Naive B cell (primary cell): Measurements from ENCODE around the gene QDPR. TPM values are rescaled to one million over a fixed set of nuclear protein-coding genes. Genes with fewer than 3 reads are reported as not detected.
A peak's percentile ranks its signal among the peaks of the same experiment; 100 is the strongest.
"Not testable (repeated sequence)": the region's sequence is repeated elsewhere in the genome, so short reads cannot be mapped to it uniquely, and the experiment has no call there.

Experiments used
- ATAC-seq, 2 donors: fragments of 150-1000 bp; cut with Tn5 transposase; 2 replicates each; pipeline ENCODE4 v1.10.0; 2021; ENCODE audit warnings: low read depth in 2 of 2, mild to moderate bottlenecking in 2 of 2, moderate library complexity in 2 of 2
- DNase-seq: peaks from one replicate; pipeline ENCODE4 v3.0.0; 2022
- H3K27ac Mint-ChIP-seq, 6 donors: one replicate each; pipeline ENCODE4 v1.8.0; 2020 to 2022; ENCODE audit warnings: mild to moderate bottlenecking in 6 of 6, mixed read lengths in 6 of 6, moderate library complexity in 5 of 6, inconsistent platforms in 2 of 6
- H3K27me3 Mint-ChIP-seq, 3 donors: one replicate each; pipeline ENCODE4 v1.8.0; 2021 to 2022; ENCODE audit warnings: mixed read lengths in 3 of 3, mild to moderate bottlenecking in 1 of 3
- H3K36me3 Mint-ChIP-seq, 2 donors: one replicate each; pipeline ENCODE4 v1.8.0; 2020 to 2022; ENCODE audit warnings: mixed read lengths in 2 of 2, inconsistent platforms in 1 of 2, mild to moderate bottlenecking in 1 of 2
- H3K4me1 Mint-ChIP-seq, 3 donors: one replicate each; pipeline ENCODE4 v1.8.0; 2020 to 2022; ENCODE audit warnings: mixed read lengths in 3 of 3, inconsistent platforms in 1 of 3, mild to moderate bottlenecking in 1 of 3, moderate library complexity in 1 of 3
- H3K4me3 Mint-ChIP-seq, 8 donors: one replicate each; pipeline ENCODE4 v1.8.0; 2020 to 2022; ENCODE audit warnings: mild to moderate bottlenecking in 8 of 8, mixed read lengths in 8 of 8, moderate library complexity in 8 of 8, inconsistent platforms in 2 of 8
- H3K9me3 Mint-ChIP-seq, 7 donors: one replicate each; pipeline ENCODE4 v1.8.0; 2020 to 2022; ENCODE audit warnings: mixed read lengths in 7 of 7, mild to moderate bottlenecking in 5 of 7, inconsistent platforms in 2 of 7, moderate library complexity in 1 of 7
- polyA plus RNA-seq, 6 donors: library from polyadenylated mRNA; unstranded; fragments of 300-500 nt; fragmentation: Illumina TruSeq; gene quantifications; one replicate each; pipeline ENCODE4 v1.2.3, GENCODE V29; 2021; ENCODE audit warnings: low read depth in 6 of 6

The QDPR gene
- polyA plus RNA-seq, 6 donors from 2014 or later = 9.7 to 21.8 (median 13.0) TPM

GRCh38 chr4:17545374-17546140, 33.7 kb upstream of the QDPR start:
- Mint-ChIP-seq H3K9me3 (no peaks in the 10 kb centered on the region), H3K4me3 (no peak overlapping the region), H3K27ac (peak overlapping the region in 1 of 6 donors; percentile 42), H3K27me3 (peaks cover 5 to 31% (median 16%) of the 10 kb centered on the region in 3 donors), H3K4me1 (peaks cover 0 to 8% (median 4%) of the 10 kb centered on the region in 3 donors), H3K36me3 (no peaks in the 10 kb centered on the region)
- no peak for ATAC-seq
- no peak for DNase-seq

DNA sequence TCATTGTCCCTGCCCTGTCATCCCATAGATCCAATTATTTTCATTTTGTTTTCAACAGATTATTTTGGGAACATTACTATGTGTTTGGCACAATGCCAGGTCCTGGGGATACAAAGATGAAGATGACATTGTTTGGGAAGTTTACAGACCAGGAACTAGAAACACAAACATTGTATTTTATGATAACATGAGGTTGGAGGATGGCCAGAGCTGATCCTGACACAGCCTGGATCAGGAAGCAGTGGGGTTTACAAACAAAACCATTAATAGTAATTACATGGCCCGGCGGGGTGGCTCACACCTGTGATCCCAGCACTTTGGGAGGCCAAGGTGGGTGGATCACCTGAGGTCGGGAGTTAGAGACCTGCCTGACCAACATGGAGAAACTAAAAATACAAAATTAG, 32.9 kb upstream of the QDPR start:
- H3K27ac Mint-ChIP-seq = peak overlapping the region in 1 of 6 donors; percentile 20
- peaks cover 9 to 33% (median 24%) of the 10 kb centered on the region in 3 donors for H3K27me3 Mint-ChIP-seq
- H3K9me3 Mint-ChIP-seq = no peaks in the 10 kb centered on the region
- no peak overlapping the region for H3K4me3 Mint-ChIP-seq
- H3K36me3 Mint-ChIP-seq = no peaks in the 10 kb centered on the region
- ATAC-seq (no peak), DNase-seq (no peak)
- H3K4me1 Mint-ChIP-seq = peaks cover 0 to 8% (median 4%) of the 10 kb centered on the region in 3 donors

- DNase-seq (no peak), ATAC-seq (no peak)
- no peak overlapping the region for H3K4me3 Mint-ChIP-seq
- no peaks in the 10 kb centered on the region for H3K9me3 Mint-ChIP-seq
- no peak overlapping the region for H3K27ac Mint-ChIP-seq
- peaks cover 0 to 3% (median 1%) of the 10 kb centered on the region in 3 donors for H3K4me1 Mint-ChIP-seq
- H3K27me3 Mint-ChIP-seq = peaks cover 9 to 33% (median 25%) of the 10 kb centered on the region in 3 donors
- no peaks in the 10 kb centered on the region for H3K36me3 Mint-ChIP-seq
Observed at GRCh38 chr4:17544205-17544604, 32.3 kb upstream of the QDPR start.

- H3K27me3 Mint-ChIP-seq = peaks cover 8 to 18% (median 15%) of the 10 kb centered on the region in 3 donors
- not testable (repeated sequence) for DNase-seq, ATAC-seq, H3K4me1 Mint-ChIP-seq, H3K36me3 Mint-ChIP-seq, H3K4me3 Mint-ChIP-seq, H3K9me3 Mint-ChIP-seq
- H3K27ac Mint-ChIP-seq = peak overlapping the region in 2 of 6 donors; percentile 49 to 65
Observed at GRCh38 chr4:17537060-17537459, 25.2 kb upstream of the QDPR start.

DNA sequence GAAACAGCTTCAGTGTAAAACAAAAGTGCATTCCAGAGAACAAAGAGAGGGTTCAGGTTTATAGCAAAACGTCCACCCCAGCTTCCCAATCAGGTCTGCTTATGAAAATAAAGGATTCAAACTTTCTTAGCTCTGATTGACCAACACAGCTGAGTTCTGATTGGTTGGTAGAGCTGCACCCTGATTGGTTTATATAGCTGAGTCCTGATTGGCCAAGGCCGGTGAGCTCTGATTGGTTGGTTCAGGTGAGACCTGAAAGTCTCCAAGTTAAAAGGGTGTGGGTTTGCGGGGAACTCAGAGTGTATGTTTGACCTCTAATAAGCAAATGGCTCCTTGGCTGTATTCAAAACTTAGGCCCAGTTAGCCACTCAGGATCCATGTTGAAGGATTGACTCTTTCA, 24.0 kb upstream of the QDPR start:
- no peak for ATAC-seq
- Mint-ChIP-seq H3K4me3 (no peak overlapping the region), H3K27ac (no peak overlapping the region), H3K27me3 (peaks cover 10 to 24% (median 12%) of the 10 kb centered on the region in 3 donors), H3K36me3 (no peaks in the 10 kb centered on the region), H3K9me3 (no peaks in the 10 kb centered on the region), H3K4me1 (no peaks in the 10 kb centered on the region)
- DNase-seq = no peak

GRCh38 chr4:17535242-17535641, 23.4 kb upstream of the QDPR start:
- no peak overlapping the region for H3K27ac Mint-ChIP-seq
- no peak for ATAC-seq
- no peaks in the 10 kb centered on the region for H3K36me3 Mint-ChIP-seq
- no peaks in the 10 kb centered on the region for H3K4me1 Mint-ChIP-seq
- no peaks in the 10 kb centered on the region for H3K9me3 Mint-ChIP-seq
- no peak for DNase-seq
- H3K27me3 Mint-ChIP-seq = peaks cover 11 to 22% (median 13%) of the 10 kb centered on the region in 3 donors
- H3K4me3 Mint-ChIP-seq = no peak overlapping the region

DNA sequence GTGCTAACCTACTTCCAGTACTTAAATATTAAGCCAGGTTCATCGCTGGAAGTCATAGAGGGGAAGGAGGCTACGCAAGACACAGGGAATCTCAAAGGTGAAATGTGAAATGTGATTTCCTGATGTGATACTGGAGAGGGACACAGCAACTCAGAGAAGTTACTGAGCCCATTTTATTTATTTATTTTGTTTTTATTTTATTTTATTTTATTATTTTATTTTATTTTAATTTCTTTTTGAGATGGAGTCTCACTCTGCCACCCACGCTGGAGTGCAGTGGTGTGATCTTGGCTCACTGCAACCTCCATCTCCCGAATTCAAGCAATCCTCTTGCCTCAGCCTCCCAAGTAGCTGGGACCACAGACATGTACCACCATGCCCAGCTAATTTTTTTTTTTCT, 22.8 kb upstream of the QDPR start:
- H3K27me3 Mint-ChIP-seq = peaks cover 7 to 17% (median 9%) of the 10 kb centered on the region in 3 donors
- H3K4me3 Mint-ChIP-seq = no peak overlapping the region
- ATAC-seq = no peak
- no peaks in the 10 kb centered on the region for H3K36me3 Mint-ChIP-seq
- no peaks in the 10 kb centered on the region for H3K9me3 Mint-ChIP-seq
- no peak overlapping the region for H3K27ac Mint-ChIP-seq
- no peak for DNase-seq
- H3K4me1 Mint-ChIP-seq = no peaks in the 10 kb centered on the region

GRCh38 chr4:17531538-17532285, 19.8 kb upstream of the QDPR start:
- no peak overlapping the region for H3K27ac Mint-ChIP-seq
- no peak overlapping the region for H3K4me3 Mint-ChIP-seq
- ATAC-seq = no peak
- no peaks in the 10 kb centered on the region for H3K4me1 Mint-ChIP-seq
- peaks cover 0 to 7% of the 10 kb centered on the region in 2 donors for H3K36me3 Mint-ChIP-seq
- H3K9me3 Mint-ChIP-seq = no peaks in the 10 kb centered on the region
- no peak for DNase-seq
- peaks cover 19 to 42% (median 27%) of the 10 kb centered on the region in 3 donors for H3K27me3 Mint-ChIP-seq

DNA sequence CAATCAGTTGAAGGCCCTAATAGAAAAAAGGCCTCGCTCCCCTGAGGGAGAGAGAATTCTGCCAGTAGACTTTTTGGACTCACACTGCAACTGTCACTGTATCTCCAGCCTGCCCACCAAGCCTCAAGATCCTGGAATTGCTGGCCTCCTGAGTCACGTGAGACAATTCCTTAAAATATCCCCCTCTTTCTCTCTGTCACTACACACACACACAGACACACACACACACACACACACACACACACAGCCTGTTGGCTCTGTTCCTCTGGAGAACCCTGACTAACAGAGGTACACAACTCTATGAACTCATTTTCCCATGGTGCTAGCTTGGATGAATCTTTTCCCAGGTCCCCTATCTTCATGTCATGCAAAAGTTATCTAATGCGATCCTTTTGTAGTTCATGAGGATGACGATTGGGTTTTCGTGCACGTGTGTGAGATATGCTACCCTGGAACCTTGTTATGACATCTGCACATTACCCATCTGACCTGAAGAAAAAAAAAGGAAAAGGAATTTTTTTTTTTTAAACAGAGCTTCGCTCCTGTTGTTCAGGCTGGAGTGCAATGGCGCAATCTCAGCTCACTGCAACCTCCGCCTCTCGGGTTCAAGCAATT, 16.8 kb upstream of the QDPR start:
- no peak overlapping the region for H3K4me3 Mint-ChIP-seq
- no peak for ATAC-seq
- no peak for DNase-seq
- peaks cover 23 to 33% (median 30%) of the 10 kb centered on the region in 3 donors for H3K27me3 Mint-ChIP-seq
- no peak overlapping the region for H3K27ac Mint-ChIP-seq
- peaks cover 0 to 7% of the 10 kb centered on the region in 2 donors for H3K36me3 Mint-ChIP-seq
- peaks cover 0 to 3% (median 0%) of the 10 kb centered on the region in 3 donors for H3K4me1 Mint-ChIP-seq
- no peaks in the 10 kb centered on the region for H3K9me3 Mint-ChIP-seq

GRCh38 chr4:17526695-17527477, 15.0 kb upstream of the QDPR start:
- no peaks in the 10 kb centered on the region for H3K9me3 Mint-ChIP-seq
- ATAC-seq (no peak), DNase-seq (no peak)
- peaks cover 28 to 39% (median 33%) of the 10 kb centered on the region in 3 donors for H3K27me3 Mint-ChIP-seq
- peaks cover 0 to 8% (median 0%) of the 10 kb centered on the region in 3 donors for H3K4me1 Mint-ChIP-seq
- H3K36me3 Mint-ChIP-seq = peaks cover 0 to 7% of the 10 kb centered on the region in 2 donors
- no peak overlapping the region for H3K4me3 Mint-ChIP-seq
- no peak overlapping the region for H3K27ac Mint-ChIP-seq

- Mint-ChIP-seq H3K9me3 (no peaks in the 10 kb centered on the region), H3K27me3 (peaks cover 35 to 47% (median 41%) of the 10 kb centered on the region in 3 donors), H3K27ac (peak overlapping the region in 1 of 6 donors; percentile 13), H3K4me3 (no peak overlapping the region), H3K4me1 (peaks cover 0 to 8% (median 0%) of the 10 kb centered on the region in 3 donors), H3K36me3 (peaks cover 0 to 7% of the 10 kb centered on the region in 2 donors)
- no peak for DNase-seq
- peak; percentile 35 to 50 for ATAC-seq
Observed at GRCh38 chr4:17523662-17524061, 11.8 kb upstream of the QDPR start.

GRCh38 chr4:17521595-17521994, 9.7 kb upstream of the QDPR start:
- DNase-seq (no peak), ATAC-seq (no peak)
- Mint-ChIP-seq H3K36me3 (no peaks in the 10 kb centered on the region), H3K9me3 (no peaks in the 10 kb centered on the region), H3K4me1 (peaks cover 0 to 8% (median 0%) of the 10 kb centered on the region in 3 donors), H3K27ac (no peak overlapping the region), H3K27me3 (peaks cover 33 to 42% (median 37%) of the 10 kb centered on the region in 3 donors), H3K4me3 (no peak overlapping the region)

DNA sequence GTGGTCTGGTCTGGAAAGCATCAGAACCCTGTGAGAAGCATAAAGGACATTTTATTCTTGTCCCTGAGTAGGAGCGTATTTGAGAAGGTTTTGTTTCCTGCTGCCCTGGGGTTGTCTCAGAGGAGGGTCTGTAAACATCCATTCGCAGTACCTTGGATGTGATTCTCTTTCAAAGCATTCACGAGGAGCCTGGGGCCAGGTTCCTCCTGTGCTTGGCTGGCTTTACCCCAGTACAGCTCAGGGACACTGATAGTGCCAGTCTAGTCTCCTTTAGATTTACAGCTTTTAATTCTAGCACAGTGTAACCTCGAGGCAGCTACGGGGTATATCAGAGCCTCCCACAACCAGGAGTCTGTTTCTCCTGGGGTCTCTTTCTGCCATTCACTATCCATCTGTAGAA, 5.8 kb upstream of the QDPR start:
- Mint-ChIP-seq H3K27ac (peak overlapping the region in 1 of 6 donors; percentile 20), H3K4me1 (peaks cover 2 to 4% (median 3%) of the 10 kb centered on the region in 3 donors), H3K27me3 (peaks cover 29 to 45% (median 35%) of the 10 kb centered on the region in 3 donors), H3K4me3 (no peak overlapping the region), H3K9me3 (no peaks in the 10 kb centered on the region), H3K36me3 (no peaks in the 10 kb centered on the region)
- DNase-seq = no peak
- ATAC-seq = no peak
